GM12878 (cell line): ENCODE results near the gene RASD1. TPM values are rescaled to one million over a fixed set of nuclear protein-coding genes. Genes with fewer than 3 reads are reported as not detected.

Experiments used
- ASH2L ChIP-seq: fragments of 300-600, 200-600 bp; sonication (generic); IDR thresholded peaks from 2 replicates; pipeline ENCODE4 v1.6.1; 2017; ENCODE audit warnings: low read depth, mild to moderate bottlenecking, borderline replicate concordance
- BACH1 ChIP-seq: fragments of 450-650 bp; IDR thresholded peaks from 2 replicates; pipeline ENCODE4 v1.6.1; 2017; ENCODE audit warnings: mild to moderate bottlenecking, borderline replicate concordance
- BRCA1 ChIP-seq: IDR thresholded peaks from 2 replicates; pipeline ENCODE4 v1.6.1; 2011; ENCODE audit warnings: low read depth, low read length, improper control_type of control experiment
- CBFB ChIP-seq: IDR thresholded peaks from 2 replicates; pipeline ENCODE4 v1.6.1; 2016; ENCODE audit warnings: antibody characterized with exemption, low read depth
- CEBPB ChIP-seq, 2 experiments: fragments of 150-350 bp in 1 of 2; IDR thresholded peaks; 2 replicates each; pipeline ENCODE4 v1.6.1; 2012 to 2014; ENCODE audit warnings: low read depth in 2 of 2, low read length in 2 of 2, borderline replicate concordance in 1 of 2, inconsistent platforms in 1 of 2
- HDAC2 ChIP-seq: fragments of 200-600 bp; sonication (generic); IDR thresholded peaks from 2 replicates; pipeline ENCODE4 v1.6.1; 2017
- JUNB ChIP-seq: IDR thresholded peaks from 2 replicates; pipeline ENCODE4 v1.6.1; 2016; ENCODE audit warnings: antibody characterized with exemption, mild to moderate bottlenecking
- LARP7 ChIP-seq: fragments of 450-650 bp; IDR thresholded peaks from 2 replicates; pipeline ENCODE4 v1.6.1; 2017; ENCODE audit warnings: mild to moderate bottlenecking
- MLLT1 ChIP-seq: fragments of 450-650 bp; IDR thresholded peaks from 2 replicates; pipeline ENCODE4 v1.6.1; 2016; ENCODE audit warnings: mild to moderate bottlenecking
- MXI1 ChIP-seq: fragments of 150-350 bp; IDR thresholded peaks from 2 replicates; pipeline ENCODE4 v1.6.1; 2011; ENCODE audit warnings: low read depth, mild to moderate bottlenecking, inconsistent platforms, low read length, improper control_type of control experiment
- NBN ChIP-seq: fragments of 450-650 bp; IDR thresholded peaks from 2 replicates; pipeline ENCODE4 v1.6.1; 2016
- NKRF ChIP-seq: fragments of 450-650 bp; conservative IDR thresholded peaks from 2 replicates; pipeline ENCODE4 v1.6.1; 2017; ENCODE audit warnings: mild to moderate bottlenecking, moderate library complexity
- NR2C1 ChIP-seq: fragments of 450-650 bp; IDR thresholded peaks from 2 replicates; pipeline ENCODE4 v1.6.1; 2017; ENCODE audit warnings: antibody characterized with exemption, mild to moderate bottlenecking, moderate library complexity
- NRF1 ChIP-seq: conservative IDR thresholded peaks from 2 replicates; pipeline ENCODE4 v1.6.1; 2011; ENCODE audit warnings: mild to moderate bottlenecking, low read depth, low read length, improper control_type of control experiment
- POU2F2 ChIP-seq: IDR thresholded peaks from 3 replicates; pipeline ENCODE4 v1.6.1; 2011; ENCODE audit warnings: low read depth, mild to moderate bottlenecking, low read length, borderline replicate concordance
- SIN3A ChIP-seq: IDR thresholded peaks from 2 replicates; pipeline ENCODE4 v1.6.1; 2012; ENCODE audit warnings: low read depth, low read length, improper control_type of control experiment
- SREBF1 ChIP-seq: IDR thresholded peaks from 2 replicates; pipeline ENCODE4 v1.6.1; 2012; ENCODE audit warnings: mild to moderate bottlenecking, low read length
- STAT1 ChIP-seq: fragments of 450-650 bp; conservative IDR thresholded peaks from 2 replicates; pipeline ENCODE4 v1.6.1; 2014; ENCODE audit warnings: antibody characterized with exemption, mild to moderate bottlenecking
- SUPT20H ChIP-seq: IDR thresholded peaks from 2 replicates; pipeline ENCODE4 v1.6.1; 2011; ENCODE audit warnings: low read depth, mild to moderate bottlenecking, low read length, moderate library complexity, borderline replicate concordance; ENCODE audit not compliant: control insufficient read depth
- TBL1XR1 ChIP-seq: IDR thresholded peaks from 2 replicates; pipeline ENCODE4 v1.6.1; 2012; ENCODE audit warnings: low read depth, low read length, improper control_type of control experiment
- TCF12 ChIP-seq: IDR thresholded peaks from 2 replicates; pipeline ENCODE4 v1.6.1; 2011; ENCODE audit warnings: low read depth, mild to moderate bottlenecking, low read length
- ZNF274 ChIP-seq: IDR thresholded peaks from one replicate; pipeline ENCODE4 v1.8.0; 2011; ENCODE audit not compliant: insufficient read length, insufficient read depth
- ZNF687 ChIP-seq: fragments of 450-650 bp; IDR thresholded peaks from 2 replicates; pipeline ENCODE4 v1.6.1; 2017; ENCODE audit warnings: mild to moderate bottlenecking, moderate library complexity
- polyA plus RNA-seq, 11 experiments: library from polyadenylated mRNA; depleted of rRNA in 4 of 11; unstranded in 6 of 11; stranded (reverse) in 5 of 11; fragments of >200 nt; fragmentation: Nextera tagmentation in 4 of 11; fragmentation: Illumina TruSeq in 1 of 11; extraction: Ambion mirVana in 4 of 11; extraction: Trizol in 1 of 11; gene quantifications; 1 replicate in 1 of 11; 2 replicates in 10 of 11; pipeline versions ENCODE4 v1.2.1 to v1.2.3, GENCODE V29; 2011 to 2016; ENCODE audit warnings: inconsistent platforms in 2 of 11, missing spikeins in 2 of 11, low read depth in 1 of 11
- total RNA-seq, 4 experiments: library from RNA; depleted of rRNA in 3 of 4; stranded (reverse); fragments of >200 nt in 3 of 4; fragmentation: Illumina TruSeq in 1 of 4; extraction: Trizol in 1 of 4; gene quantifications; 2 replicates each; pipeline versions ENCODE4 v1.2.1 to v1.2.3, GENCODE V29; 2013 to 2021

Gene RASD1
- total and polyA plus RNA-seq, 10 of the 15 experiments (the other 5 are each of a cell fraction or from before 2014, with no cell fraction given) = 0.14 to 0.33 TPM; not detected in 8

- TF ChIP-seq JUNB (no peak), TBL1XR1 (peak; percentile 70; the same call in 1 of the 2 replicates), POU2F2 (peak; percentile 38; the same call in 1 of the 3 replicates), CEBPB (IDR thresholded peaks at IDR 0.05; ENCODE audit: borderline replicate concordance in 1 of 2, low read depth in 2 of 2, low read length in 2 of 2) (no peak), SUPT20H (no peak), LARP7 (peak; percentile 88), TCF12 (peak; percentile 57; the same call in 1 of the 2 replicates), HDAC2 (no peak), NR2C1 (peak; percentile 87), MLLT1 (0 out of 2 replicates have a peak, but pooled peaks have one; percentile 0), NBN (peak; percentile 79), BRCA1 (peak; percentile 40), SIN3A (peak; percentile 81), MXI1 (peak; percentile 77), NKRF (peak; percentile 89), ASH2L (peak; percentile 68; the same call in 1 of the 2 replicates), CBFB (no peak), BACH1 (0 out of 2 replicates have a peak, but pooled peaks have one; percentile 52), ZNF274 (no peak), NRF1 (peak; percentile 74), SREBF1 (peak; percentile 20; the same call in 1 of the 2 replicates), ZNF687 (peak; percentile 56), STAT1 (0 out of 2 replicates have a peak, but pooled peaks have one; percentile 34)
Measured at GRCh38 chr17:17476865-17477467, 19.2 kb downstream of the RASD1 start, which contains the start of gene MED9 (continued).
